BE2C (cell line): ENCODE results near the gene IGFN1.

Experiments
- DNase-seq: peaks from one replicate; pipeline ENCODE4 v3.0.0-alpha.2; 2020
- H3K27me3 ChIP-seq: fragments of 250-450 bp; sonication (Bioruptor Pico); 2 replicates; pipeline ENCODE4 v1.5.1; 2020; ENCODE audit warnings: mild to moderate bottlenecking
- H3K36me3 ChIP-seq: fragments of 250-450 bp; sonication (Bioruptor Pico); 2 replicates; pipeline ENCODE4 v1.5.1; 2020; ENCODE audit warnings: mild to moderate bottlenecking
- H3K4me1 ChIP-seq: fragments of 250-450 bp; sonication (Bioruptor Pico); 2 replicates; pipeline ENCODE4 v1.5.1; 2020
- H3K4me3 ChIP-seq: 2 replicates; pipeline ENCODE4 v1.5.1; 2011; ENCODE audit warnings: low read depth, low read length
- H3K9me3 ChIP-seq: fragments of 250-450 bp; sonication (Bioruptor Pico); 2 replicates; pipeline ENCODE4 v1.5.1; 2020
- CTCF ChIP-seq: IDR thresholded peaks from 2 replicates; pipeline ENCODE4 v1.5.1; 2012; ENCODE audit warnings: mild to moderate bottlenecking, low read depth, low read length

The IGFN1 gene

DNA sequence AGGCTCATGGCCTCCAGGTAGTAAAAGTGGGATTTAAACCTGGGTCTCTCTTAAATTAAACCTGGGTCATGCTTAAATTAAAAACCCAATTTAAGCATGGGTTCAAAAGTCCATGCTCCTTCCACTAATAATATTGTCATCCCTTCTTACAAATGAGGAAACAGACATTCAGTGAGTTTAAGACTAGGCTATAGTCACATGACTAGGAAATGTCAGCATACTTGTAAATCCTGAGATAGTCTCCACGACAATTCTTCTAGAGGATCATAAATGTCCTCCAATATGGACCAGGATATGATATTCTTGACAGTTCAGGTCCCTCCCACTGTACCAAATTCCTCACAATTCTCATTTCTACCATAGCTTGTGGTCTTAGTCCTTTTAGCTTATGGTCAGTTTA is 10.5 kb upstream of the IGFN1 start:
- no peak for DNase-seq
- H3K36me3 ChIP-seq: no peaks in the 10 kb centered on the region

GRCh38 chr1:201180901-201181300 is 9.7 kb upstream of the IGFN1 start:
- H3K27me3 ChIP-seq: no peaks in the 10 kb centered on the region
- TF ChIP-seq CTCF: no peak
- no peak overlapping the region for H3K4me3 ChIP-seq
- H3K4me1 ChIP-seq: no peaks in the 10 kb centered on the region
- no peaks in the 10 kb centered on the region for H3K9me3 ChIP-seq
- H3K36me3 ChIP-seq: no peaks in the 10 kb centered on the region
- DNase-seq: no peak

More for the DNA sequence above, 10.5 kb upstream of the IGFN1 start:
- no peaks in the 10 kb centered on the region for H3K27me3 ChIP-seq
- TF ChIP-seq CTCF: no peak
- H3K4me1 ChIP-seq: no peaks in the 10 kb centered on the region
- H3K4me3 ChIP-seq: no peak overlapping the region
- H3K9me3 ChIP-seq: no peaks in the 10 kb centered on the region

GRCh38 chr1:201181323-201181722 is 9.3 kb upstream of the IGFN1 start:
- Histone ChIP-seq H3K9me3 (no peaks in the 10 kb centered on the region), H3K36me3 (no peaks in the 10 kb centered on the region), H3K4me3 (no peak overlapping the region), H3K4me1 (no peaks in the 10 kb centered on the region), H3K27me3 (no peaks in the 10 kb centered on the region)
- no peak for DNase-seq
- TF ChIP-seq CTCF: no peak

- Histone ChIP-seq H3K4me3 (no peak overlapping the region), H3K4me1 (no peaks in the 10 kb centered on the region), H3K9me3 (no peaks in the 10 kb centered on the region), H3K27me3 (no peaks in the 10 kb centered on the region), H3K36me3 (no peaks in the 10 kb centered on the region)
- DNase-seq: no peak
- TF ChIP-seq CTCF: no peak
These were observed 8.9 kb upstream of the IGFN1 start for GRCh38 chr1:201181726-201182125.

DNA sequence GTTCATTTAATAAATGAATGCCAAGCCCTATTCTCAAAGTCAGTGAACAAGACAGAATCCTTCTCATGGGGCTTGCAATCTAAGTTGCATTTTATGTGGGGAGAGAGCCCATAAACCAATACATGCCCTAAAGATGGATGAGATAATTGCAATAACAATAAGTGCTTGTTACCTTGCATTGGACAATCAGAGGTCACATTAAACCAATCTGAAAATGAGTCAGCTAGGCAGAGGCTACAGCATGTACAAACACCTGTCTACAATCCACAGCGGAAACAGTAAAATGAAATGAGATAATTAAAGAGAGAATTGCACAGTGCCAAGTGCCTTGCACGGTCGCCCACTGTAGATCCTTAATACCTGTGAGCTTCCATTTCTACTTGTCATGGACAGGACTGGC is 7.4 kb upstream of the IGFN1 start:
- no peak for TF ChIP-seq CTCF
- Histone ChIP-seq H3K4me3 (no peak overlapping the region), H3K4me1 (no peaks in the 10 kb centered on the region), H3K36me3 (no peaks in the 10 kb centered on the region), H3K9me3 (no peaks in the 10 kb centered on the region), H3K27me3 (no peaks in the 10 kb centered on the region)
- no peak for DNase-seq

GRCh38 chr1:201183753-201184152 is 6.9 kb upstream of the IGFN1 start:
- no peaks in the 10 kb centered on the region for H3K4me1 ChIP-seq
- DNase-seq: no peak
- H3K4me3 ChIP-seq: no peak overlapping the region

More at GRCh38 chr1:201183753-201184152, 6.9 kb upstream of the IGFN1 start:
- Histone ChIP-seq H3K36me3 (no peaks in the 10 kb centered on the region), H3K27me3 (no peaks in the 10 kb centered on the region), H3K9me3 (no peaks in the 10 kb centered on the region)
- no peak for TF ChIP-seq CTCF
